ENCODE results near the gene ADRA2C.

ADRA2C gene

GRCh38 chr4:3736290-3736689, 29.9 kb upstream of the ADRA2C start:
- TF ChIP-seq CTCF (IDR thresholded peaks at IDR 0.05) = no peak

GRCh38 chr4:3736806-3737205, 29.4 kb upstream of the ADRA2C start:
- TF ChIP-seq CTCF (IDR thresholded peaks at IDR 0.05) = no peak

- no peak for TF ChIP-seq CTCF (IDR thresholded peaks at IDR 0.05)
Observed at GRCh38 chr4:3739577-3739976, 26.6 kb upstream of the ADRA2C start.

GRCh38 chr4:3740256-3740655, 25.9 kb upstream of the ADRA2C start:
- no peak for TF ChIP-seq CTCF (IDR thresholded peaks at IDR 0.05)

- TF ChIP-seq CTCF (IDR thresholded peaks at IDR 0.05) = no peak
Observed at GRCh38 chr4:3741217-3742011, 24.8 kb upstream of the ADRA2C start.

- no peak for TF ChIP-seq CTCF (IDR thresholded peaks at IDR 0.05)
Observed at GRCh38 chr4:3742610-3743009, 23.6 kb upstream of the ADRA2C start.

GRCh38 chr4:3744232-3744631, 22.0 kb upstream of the ADRA2C start:
- no peak for TF ChIP-seq CTCF (IDR thresholded peaks at IDR 0.05)

- no peak for TF ChIP-seq CTCF (IDR thresholded peaks at IDR 0.05)
Observed at GRCh38 chr4:3744901-3745300, 21.3 kb upstream of the ADRA2C start.

All from LNCAP (cell line).